ENCODE measurements around the gene SEC14L1.

DNA sequence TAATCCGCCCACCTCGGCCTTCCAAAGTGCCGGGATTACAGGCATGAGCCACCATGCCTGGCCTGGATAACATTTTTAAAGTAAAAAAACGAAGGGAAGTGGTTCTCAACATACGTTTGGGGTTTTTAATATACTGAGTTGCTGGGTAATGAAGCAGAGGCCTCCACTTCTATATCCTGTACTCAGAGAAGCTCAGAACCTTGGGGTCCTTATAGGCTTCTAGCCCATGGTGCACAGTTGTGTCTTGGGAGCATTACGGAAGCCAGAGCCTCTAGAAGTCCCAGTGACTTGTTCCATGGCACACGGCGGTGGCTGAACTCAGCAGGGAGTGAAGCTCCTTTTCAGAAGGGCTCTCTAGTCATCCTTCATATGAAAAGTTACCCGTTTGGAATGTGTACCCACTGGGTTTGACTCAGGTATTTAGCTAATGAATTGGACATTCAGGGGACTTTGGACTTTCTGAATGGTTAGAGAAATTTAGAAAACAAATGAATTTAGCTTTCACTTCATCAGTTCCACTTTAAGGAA, 67.0 kb downstream of the SEC14L1 start:
- TF ChIP-seq, protein P1, sequence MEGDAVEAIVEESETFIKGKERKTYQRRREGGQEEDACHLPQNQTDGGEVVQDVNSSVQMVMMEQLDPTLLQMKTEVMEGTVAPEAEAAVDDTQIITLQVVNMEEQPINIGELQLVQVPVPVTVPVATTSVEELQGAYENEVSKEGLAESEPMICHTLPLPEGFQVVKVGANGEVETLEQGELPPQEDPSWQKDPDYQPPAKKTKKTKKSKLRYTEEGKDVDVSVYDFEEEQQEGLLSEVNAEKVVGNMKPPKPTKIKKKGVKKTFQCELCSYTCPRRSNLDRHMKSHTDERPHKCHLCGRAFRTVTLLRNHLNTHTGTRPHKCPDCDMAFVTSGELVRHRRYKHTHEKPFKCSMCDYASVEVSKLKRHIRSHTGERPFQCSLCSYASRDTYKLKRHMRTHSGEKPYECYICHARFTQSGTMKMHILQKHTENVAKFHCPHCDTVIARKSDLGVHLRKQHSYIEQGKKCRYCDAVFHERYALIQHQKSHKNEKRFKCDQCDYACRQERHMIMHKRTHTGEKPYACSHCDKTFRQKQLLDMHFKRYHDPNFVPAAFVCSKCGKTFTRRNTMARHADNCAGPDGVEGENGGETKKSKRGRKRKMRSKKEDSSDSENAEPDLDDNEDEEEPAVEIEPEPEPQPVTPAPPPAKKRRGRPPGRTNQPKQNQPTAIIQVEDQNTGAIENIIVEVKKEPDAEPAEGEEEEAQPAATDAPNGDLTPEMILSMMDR (IDR thresholded peaks at IDR 0.05): no peak
- no peak for TF ChIP-seq TCF7L2 (IDR thresholded peaks at IDR 0.05; ENCODE audit: low read depth, low read length)
